ENCODE data around the gene TDRD12.

- no peak for TF ChIP-seq CTCF (IDR thresholded peaks at IDR 0.05; ENCODE audit: low read depth, low read length, missing input control)
- no peak for TF ChIP-seq YY1 (IDR thresholded peaks at IDR 0.05)
- no peak for TF ChIP-seq HNF4G (IDR thresholded peaks at IDR 0.05)
- TF ChIP-seq SP1 (IDR thresholded peaks at IDR 0.05) = no peak
- peak in 1 of 2 donors; percentile 8 for TF ChIP-seq RAD21 (IDR thresholded peaks at IDR 0.05)
- no peak for TF ChIP-seq JUND (IDR thresholded peaks at IDR 0.05)
- TF ChIP-seq REST (IDR thresholded peaks at IDR 0.05) = no peak
- no peak for TF ChIP-seq GABPA (IDR thresholded peaks at IDR 0.05 in 1 of 2, conservative IDR thresholded peaks at IDR 0.05 in 1 of 2)
- no peak for TF ChIP-seq TAF1 (conservative IDR thresholded peaks at IDR 0.05)
- no peak for TF ChIP-seq MAX (IDR thresholded peaks at IDR 0.05)
- TF ChIP-seq EGR1 (IDR thresholded peaks at IDR 0.05; ENCODE audit: low read depth in 2 of 2) = no peak
- no peak for TF ChIP-seq ZBTB33 (IDR thresholded peaks at IDR 0.05)
- TF ChIP-seq NR2F2 (IDR thresholded peaks at IDR 0.05) = no peak
- no peak for TF ChIP-seq ATF3 (IDR thresholded peaks at IDR 0.05)
Measured at GRCh38 chr19:32748497-32748896, 28.9 kb downstream of the TDRD12 start.

Data from liver (tissue), 3 donors.